Gastrocnemius medialis (tissue), 4 donors: Measurements from ENCODE around the gene AGRP.

Experiments used
- CTCF ChIP-seq, 5 experiments: fragments of 450-650 bp in 3 of 5; fragments of 200-600 bp in 2 of 5; sonication (generic) in 2 of 5; IDR thresholded peaks in 4 of 5; conservative IDR thresholded peaks in 1 of 5; 1 replicate in 4 of 5; 2 replicates in 1 of 5; pipeline ENCODE4 v1.5.1; 2016 to 2019; ENCODE audit warnings: antibody characterized with exemption in 5 of 5, mild to moderate bottlenecking in 3 of 5, moderate library complexity in 3 of 5
- POLR2A ChIP-seq, 2 donors: fragments of 450-650 bp; IDR thresholded peaks; one replicate each; pipeline ENCODE4 v1.6.1; 2017; ENCODE audit warnings: antibody characterized with exemption in 2 of 2, mild to moderate bottlenecking in 2 of 2, moderate library complexity in 2 of 2

- TF ChIP-seq POLR2A (IDR thresholded peaks at IDR 0.05) (no peak), CTCF (IDR thresholded peaks at IDR 0.05 in 4 of 5, conservative IDR thresholded peaks at IDR 0.05 in 1 of 5) (no peak)
These were observed 13.0 kb downstream of the AGRP start for GRCh38 chr16:67470359-67470758.
